Measurements from ENCODE around the gene LRRC15.

- TF ChIP-seq, protein P1, sequence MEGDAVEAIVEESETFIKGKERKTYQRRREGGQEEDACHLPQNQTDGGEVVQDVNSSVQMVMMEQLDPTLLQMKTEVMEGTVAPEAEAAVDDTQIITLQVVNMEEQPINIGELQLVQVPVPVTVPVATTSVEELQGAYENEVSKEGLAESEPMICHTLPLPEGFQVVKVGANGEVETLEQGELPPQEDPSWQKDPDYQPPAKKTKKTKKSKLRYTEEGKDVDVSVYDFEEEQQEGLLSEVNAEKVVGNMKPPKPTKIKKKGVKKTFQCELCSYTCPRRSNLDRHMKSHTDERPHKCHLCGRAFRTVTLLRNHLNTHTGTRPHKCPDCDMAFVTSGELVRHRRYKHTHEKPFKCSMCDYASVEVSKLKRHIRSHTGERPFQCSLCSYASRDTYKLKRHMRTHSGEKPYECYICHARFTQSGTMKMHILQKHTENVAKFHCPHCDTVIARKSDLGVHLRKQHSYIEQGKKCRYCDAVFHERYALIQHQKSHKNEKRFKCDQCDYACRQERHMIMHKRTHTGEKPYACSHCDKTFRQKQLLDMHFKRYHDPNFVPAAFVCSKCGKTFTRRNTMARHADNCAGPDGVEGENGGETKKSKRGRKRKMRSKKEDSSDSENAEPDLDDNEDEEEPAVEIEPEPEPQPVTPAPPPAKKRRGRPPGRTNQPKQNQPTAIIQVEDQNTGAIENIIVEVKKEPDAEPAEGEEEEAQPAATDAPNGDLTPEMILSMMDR (IDR thresholded peaks at IDR 0.05; ENCODE audit: low read length) = no peak
- no peak for TF ChIP-seq EZH2 (IDR thresholded peaks at IDR 0.05; ENCODE audit: borderline replicate concordance, low read length)
Measured at GRCh38 chr3:194373028-194373427, 3.5 kb upstream of the LRRC15 start.

Data from OCI-LY1 (cell line).